ENCODE measurements around the gene LONP2. TPM values are rescaled to one million over a fixed set of nuclear protein-coding genes. Genes with fewer than 3 reads are reported as not detected.
"Not testable (repeated sequence)": the region's sequence is repeated elsewhere in the genome, so short reads cannot be mapped to it uniquely, and the experiment has no call there.

LONP2 gene
- polyA plus RNA-seq, 4 donors: 61.1 to 65.7 (median 63.5) TPM

DNA sequence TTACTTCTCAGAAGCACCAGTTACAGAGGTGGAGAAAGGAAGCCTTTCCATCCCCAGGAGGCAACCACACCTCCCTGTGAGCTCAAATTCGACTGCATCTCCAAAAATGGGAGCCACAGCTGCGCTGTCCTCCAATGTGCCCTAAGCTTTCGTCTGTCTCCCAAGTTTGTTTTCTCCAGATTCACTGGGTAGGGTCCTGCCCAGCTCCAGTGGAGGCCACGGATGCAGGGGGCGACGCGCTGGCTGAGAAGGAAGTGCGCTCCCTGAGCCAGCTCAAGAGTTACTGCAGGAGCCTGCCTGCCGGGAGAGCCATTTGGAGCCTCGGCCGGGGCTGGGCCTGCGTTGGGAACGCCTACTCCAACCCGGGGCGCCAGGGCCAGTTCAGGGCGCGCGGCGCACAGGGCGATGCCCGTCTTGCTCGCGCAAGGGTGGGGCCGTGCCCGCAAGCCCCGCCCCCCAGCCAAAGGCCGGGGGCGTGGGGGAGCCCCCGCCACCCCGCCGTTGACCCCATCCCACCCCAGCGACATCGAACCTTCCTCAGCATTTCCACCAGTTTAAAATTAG lies 121.6 kb downstream of the LONP2 start:
- DNase-seq (ENCODE audit: low read depth in 4 of 4, low spot score in 3 of 4): peak; percentile 56 to 73 (median 66)

DNA sequence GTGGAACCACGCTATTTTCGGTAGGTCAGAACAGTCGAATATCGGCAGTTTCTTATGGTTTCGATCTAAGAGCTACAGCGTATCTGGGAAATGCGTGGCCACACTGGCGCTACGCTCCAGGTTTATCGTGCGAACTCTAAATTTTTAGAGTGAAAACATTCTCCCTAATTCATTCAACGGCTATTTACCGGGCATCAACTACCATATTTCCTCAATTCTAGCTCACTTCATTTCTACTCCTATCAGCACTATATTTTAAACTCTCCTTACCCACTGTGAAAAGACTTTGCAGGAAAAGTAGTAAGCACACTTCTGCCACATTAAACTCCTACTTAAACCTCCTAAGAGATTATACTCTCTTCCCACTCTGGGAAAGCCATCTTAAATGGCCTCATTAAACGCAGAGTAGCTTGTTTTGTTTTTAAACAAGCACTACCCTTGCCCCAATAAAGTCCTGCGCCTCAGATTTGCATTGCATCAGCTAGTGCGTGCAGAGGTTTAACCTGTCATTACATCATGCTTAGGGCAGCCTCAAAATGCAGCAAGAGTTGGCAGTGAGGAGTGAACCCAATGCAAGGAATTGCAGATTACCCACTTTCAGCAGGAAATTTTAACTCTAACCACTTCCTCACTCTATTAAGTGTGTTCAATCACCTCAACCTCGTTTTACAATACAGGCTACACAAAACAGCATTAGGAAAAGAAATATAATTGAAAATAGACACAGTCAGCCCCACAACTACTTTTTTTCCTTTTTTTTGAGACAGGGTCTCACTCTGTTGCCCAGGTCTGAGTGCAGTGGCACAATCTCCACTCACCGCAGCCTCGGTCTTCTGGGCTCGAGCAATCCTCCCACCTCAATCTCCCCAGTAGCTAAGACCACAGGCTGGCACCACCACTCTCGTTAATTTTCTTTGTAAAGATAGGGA lies 122.3 kb downstream of the LONP2 start:
- peak in 2 of 4 donors; percentile 22 to 26 for DNase-seq (ENCODE audit: low read depth in 4 of 4, low spot score in 3 of 4)

DNA sequence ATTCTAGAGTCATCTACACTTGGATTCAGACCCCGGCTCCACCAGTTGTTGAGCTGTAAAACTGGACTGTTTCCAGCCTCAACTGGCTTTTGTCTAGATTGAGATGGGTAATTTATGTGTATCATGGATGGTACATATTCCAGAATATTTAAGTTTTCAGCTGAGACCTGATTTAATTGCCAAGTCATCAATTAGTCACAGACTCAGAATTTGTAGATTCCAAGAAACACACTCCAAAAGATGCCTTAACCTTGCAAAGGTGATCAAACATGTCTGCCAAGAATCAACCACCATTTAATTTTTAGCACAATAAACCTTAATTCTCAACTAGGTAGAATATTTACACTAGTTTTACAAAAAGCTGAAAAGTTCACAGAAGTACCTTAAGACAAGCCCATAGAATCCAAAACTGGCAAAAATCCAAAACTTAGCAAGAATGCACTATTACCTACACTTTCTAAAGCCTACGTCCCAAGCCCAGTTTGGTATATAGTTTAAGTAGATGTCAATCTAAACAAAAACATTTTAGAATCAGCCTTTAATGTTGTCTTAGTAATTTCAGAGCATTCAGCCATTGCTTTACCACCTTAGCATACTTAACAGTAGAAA lies 123.4 kb downstream of the LONP2 start:
- DNase-seq (ENCODE audit: low read depth in 4 of 4, low spot score in 3 of 4): no peak

DNA sequence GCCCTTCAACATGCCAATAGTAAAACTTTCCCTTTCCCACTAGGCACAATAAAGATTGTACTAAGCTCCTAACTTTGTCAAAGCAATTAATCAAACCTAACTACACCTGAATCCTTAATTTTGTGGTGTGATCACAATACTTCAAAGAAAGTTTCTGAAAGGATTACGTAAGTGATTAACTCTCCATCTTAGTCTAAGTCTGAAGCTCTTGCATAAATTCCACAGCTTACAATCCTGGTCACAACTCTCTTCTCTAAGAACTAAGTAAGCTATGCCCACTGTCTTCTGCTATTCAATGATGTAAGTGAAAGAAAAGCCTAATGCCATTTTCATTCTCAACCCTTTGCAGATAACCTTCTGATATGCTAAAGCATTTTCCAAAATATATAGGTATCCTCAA lies 125.7 kb downstream of the LONP2 start:
- DNase-seq (ENCODE audit: low read depth in 4 of 4, low spot score in 3 of 4): no peak

DNA sequence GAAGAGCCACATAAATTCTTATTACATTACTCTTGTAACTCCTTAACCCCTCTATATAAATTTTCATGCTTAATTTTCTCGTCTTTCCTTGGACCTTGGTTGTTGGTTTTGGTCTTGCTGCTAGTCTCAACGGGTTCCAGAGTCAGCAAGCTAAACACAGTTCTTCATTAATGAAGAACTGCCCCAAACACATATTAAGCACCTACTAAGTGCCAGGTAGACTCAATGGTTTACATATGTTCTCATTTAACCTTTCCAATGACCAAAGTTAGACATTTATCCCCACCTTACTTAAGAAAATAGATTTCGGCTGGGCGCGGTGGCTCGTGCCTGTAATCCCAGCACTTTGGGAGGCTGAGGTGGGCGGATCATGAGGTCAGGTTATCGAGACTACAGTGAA lies 126.1 kb downstream of the LONP2 start:
- no peak for DNase-seq (ENCODE audit: low read depth in 4 of 4, low spot score in 3 of 4)

DNA sequence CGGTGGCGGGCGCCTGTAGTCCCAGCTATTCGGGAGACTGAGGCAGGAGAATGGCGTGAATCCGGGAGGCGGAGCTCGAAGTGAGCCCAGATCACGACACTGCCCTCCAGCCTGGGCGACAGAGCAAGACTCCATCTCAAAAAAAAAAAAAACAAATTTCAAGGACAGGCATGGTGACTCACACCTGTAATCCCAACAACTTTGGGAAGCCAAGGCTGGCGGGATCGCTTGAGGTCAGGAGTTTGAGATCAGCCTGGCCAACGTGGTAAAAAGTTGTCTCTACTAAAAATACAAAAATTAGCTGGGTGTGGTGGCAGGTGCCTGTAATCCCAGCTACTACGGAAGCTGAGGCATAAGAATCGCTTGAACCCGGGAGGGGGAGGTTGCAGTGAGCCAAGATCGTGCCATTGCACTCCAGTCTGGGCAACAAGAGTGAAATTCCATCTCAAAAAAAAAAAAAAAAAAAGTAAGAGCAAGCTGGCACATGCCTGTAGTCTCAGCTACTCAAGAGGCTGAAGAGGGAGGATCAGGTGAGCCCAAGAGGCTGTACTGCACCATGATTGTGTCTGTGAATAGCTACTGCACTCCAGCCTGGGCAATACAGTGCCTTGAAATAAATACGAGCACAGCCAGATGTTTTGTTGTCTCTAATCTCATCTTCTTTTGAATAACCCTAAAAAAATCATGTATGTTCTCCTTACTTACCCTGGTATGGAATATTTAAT lies 126.7 kb downstream of the LONP2 start:
- not testable (repeated sequence) for DNase-seq (ENCODE audit: low read depth in 4 of 4, low spot score in 3 of 4)

DNA sequence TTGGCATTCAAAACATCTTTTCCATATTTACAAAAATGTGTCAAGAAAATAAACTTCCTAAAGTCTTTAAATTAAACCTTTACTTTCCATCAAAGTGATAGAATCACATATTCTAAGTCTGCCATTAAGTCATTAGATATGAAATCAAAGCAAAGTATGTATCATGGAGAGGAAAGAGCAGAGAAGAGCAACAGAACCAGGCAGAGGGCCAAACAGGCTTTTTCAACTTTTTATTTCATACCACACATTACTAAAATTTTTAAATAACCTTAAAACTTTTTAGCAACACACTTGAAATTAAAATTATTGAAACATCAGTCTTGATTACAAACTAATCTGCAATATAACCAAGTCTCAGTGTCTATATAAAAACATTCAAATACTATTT lies 127.3 kb downstream of the LONP2 start:
- DNase-seq (ENCODE audit: low read depth in 4 of 4, low spot score in 3 of 4): no peak

DNA sequence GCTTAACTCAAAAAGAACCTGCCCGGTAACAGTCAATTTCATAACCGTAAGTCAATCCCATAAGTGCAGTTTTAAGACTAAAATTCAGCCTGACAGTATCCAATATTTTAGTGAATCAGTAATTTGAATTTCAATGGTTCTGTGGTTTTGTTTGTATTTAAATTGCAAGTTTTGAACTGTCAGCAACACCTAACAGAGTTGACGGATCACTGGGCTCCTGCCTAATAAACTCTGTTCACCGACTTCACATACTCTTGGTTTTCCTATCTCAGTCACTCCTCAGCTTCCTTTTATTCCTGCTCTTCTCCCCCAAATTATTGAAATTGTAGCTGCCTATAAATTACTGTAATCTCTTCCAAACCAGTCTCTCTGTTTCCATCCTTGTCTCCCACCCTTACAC lies 128.6 kb downstream of the LONP2 start:
- DNase-seq (ENCODE audit: low read depth in 4 of 4, low spot score in 3 of 4): no peak

DNA sequence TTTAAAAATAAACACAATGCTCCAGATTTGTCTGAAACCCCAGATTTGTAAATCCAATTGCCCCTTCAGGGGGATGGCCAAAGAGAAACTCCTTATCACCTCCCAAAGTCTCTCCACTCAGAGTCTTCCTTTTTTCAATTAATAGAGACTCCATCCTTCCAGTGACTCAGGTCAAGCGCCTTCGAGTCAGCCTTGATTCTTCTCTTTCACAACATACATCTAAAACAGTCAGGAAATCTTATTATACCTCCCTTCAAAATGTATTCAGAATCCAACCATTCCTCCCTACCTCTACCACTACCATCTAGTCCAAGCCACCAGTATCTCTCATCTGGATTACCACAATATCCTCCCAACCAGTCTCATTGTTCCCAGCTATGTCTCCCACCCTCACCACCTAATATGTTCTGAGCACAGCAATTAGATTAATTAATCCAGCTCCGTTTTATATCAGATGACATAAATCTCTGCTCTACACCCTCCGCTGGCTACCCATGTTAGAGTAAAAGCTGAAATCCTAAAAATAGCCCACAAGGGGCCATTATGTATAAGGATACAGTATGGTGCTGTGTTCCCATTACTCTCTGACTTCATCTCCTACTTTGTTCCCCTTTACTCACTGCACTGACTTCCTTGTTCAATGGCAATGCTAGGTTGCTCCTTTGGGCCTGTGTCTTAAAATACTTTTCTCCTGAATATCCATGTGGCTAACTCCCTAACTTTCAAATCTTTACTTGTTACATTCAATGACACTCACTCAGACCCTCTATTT lies 129.3 kb downstream of the LONP2 start:
- DNase-seq (ENCODE audit: low read depth in 4 of 4, low spot score in 3 of 4): no peak

DNA sequence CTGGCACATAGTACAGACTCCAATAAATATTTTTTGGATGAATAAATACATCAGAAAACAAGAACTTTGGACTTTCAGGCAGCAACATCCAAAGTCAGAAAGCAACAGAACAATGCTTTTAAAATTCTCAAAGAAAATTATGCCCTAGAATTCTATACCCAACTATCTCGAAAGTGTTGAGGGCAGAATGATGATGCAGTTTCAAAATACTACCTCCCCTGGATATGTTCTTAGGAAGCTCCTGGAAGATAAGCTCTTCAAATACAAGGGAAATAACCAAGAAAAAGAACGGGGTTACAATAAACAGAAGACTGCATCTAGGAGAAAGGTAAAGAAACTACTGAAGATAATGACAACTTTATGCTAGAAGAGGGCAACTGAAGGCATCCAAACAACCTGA lies 130.2 kb downstream of the LONP2 start:
- no peak for DNase-seq (ENCODE audit: low read depth in 4 of 4, low spot score in 3 of 4)

DNA sequence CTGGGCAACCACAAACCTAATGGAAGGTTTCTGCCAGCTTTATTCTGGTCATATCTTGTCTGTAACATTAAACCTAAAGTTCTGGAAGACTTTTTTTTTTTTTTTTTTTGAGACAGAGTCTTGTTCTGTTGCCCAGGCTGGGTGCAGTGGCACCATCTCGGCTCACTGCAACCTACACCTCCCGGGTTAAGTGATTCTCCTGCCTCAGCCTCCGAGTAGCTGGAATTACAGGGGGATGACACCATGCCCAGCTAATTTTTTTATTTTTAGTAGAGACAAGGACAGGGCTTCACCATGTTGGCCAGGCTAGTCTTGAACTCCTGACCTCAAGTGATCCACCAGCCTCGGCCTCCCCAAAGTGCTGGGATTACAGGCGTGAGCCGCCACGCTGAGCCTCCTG lies 133.2 kb downstream of the LONP2 start:
- not testable (repeated sequence) for DNase-seq (ENCODE audit: low read depth in 4 of 4, low spot score in 3 of 4)

DNA sequence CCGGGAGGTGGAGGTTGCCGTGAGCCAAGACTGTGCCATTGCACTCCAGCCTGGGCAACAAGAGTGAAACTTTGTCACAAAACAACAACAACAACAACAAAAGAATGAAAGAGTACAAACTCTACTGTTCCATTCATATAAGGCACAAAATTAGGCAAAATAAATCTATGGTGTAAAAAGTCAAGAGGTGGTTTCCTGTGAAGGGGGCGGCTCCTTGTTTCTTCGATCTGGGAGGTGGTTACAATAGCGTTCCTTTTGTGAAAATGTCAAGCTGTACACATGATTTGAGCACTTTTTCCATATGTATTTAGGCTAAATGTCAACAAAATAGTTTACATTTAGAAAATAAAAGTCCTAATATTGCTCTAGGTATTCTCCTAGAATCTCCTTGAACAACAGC lies 134.2 kb downstream of the LONP2 start:
- DNase-seq (ENCODE audit: low read depth in 4 of 4, low spot score in 3 of 4): no peak

DNA sequence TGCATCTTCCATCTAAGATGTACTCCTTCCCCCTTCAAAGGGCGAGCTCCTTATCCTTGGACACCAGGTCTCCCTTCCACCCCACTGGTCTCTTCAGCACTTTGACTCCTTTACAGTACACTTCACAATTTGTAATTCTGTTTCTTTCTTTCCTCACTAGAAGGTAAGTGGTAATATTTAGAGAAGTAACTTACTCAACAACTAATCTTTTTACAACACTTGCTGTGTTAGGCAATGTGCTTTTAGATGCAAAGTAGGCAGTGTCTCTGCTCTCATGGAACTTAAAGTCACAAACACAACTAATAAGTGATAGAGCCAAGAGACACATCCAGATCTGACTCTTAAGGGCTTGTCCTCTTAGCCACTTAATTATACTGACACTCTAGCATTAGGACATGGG lies 134.7 kb downstream of the LONP2 start:
- no peak for DNase-seq (ENCODE audit: low read depth in 4 of 4, low spot score in 3 of 4)

DNA sequence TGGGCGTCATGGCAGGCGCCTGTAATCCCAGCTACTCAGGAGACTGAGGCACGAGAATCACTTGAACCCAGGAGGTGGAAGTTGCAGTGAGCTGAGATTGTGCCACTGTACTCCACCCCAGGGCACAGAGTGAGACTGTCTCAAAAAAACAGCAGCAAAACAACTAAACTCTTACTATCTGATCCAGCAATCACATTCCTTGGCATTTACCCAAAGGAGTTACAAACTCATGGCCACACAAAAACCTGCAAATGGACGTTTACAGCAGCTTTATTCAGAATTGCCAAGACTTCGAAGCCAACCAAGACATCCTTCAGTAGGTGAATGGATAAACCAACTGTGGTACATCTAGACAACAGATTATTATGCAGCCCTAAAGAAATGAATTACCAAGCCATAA lies 137.1 kb downstream of the LONP2 start:
- DNase-seq (ENCODE audit: low read depth in 4 of 4, low spot score in 3 of 4): no peak

DNA sequence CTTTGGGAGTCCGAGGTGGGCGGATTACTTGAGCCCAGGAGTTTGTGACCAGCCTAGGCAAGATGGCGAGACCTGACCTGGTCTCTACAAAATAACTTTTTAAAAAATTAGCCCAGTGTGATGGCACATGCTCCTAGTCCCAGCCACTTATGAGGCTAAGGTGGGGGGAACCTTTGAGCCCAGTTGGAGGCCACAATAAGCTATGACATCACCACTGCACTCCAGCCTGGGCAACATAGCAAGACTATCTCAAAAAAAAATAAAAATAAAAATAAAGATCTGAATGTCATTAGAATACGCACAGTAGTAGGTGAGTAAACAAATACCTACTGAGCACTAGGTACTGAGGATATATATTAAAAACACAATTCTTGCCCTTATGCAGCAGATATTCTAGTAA lies 138.0 kb downstream of the LONP2 start:
- DNase-seq (ENCODE audit: low read depth in 4 of 4, low spot score in 3 of 4): no peak

DNA sequence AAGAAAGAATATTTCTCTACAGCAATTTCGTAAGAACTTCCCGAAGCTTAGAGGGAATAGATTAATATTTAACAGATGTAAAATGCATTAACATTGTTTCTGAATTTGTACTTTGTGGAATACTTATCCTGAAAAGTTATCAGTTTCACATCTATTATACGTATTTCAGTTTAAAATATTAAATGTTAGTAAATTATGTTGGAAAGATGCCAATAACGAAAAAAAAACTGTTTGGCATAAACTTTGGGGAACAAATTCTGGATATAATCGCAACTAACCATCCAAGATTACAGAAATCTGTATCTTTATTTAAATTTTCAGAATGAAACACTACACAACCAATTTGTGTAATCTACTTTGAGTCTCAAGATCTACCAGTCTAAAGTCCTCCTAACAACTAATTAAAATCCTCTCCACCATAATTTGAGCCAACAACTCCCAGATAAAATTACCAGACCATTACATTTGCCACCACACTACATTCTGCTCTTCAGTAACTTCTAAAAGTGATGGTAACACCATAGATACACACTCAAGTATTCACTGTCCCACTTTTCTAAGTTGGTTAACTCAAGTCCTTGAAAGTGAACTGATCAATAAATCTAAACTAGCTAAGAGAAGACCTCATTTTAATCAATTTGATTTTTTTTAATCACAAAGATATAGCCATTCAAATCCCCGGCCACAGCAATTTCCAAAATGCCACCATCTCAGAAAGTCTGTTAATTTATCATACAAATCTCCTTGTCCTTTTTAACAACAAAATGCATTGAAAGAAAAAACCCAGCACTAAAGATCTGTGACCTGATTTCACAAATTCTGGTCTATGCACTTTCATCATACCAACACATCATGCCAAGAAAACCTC lies 139.1 kb downstream of the LONP2 start:
- no peak for DNase-seq (ENCODE audit: low read depth in 4 of 4, low spot score in 3 of 4)

DNA sequence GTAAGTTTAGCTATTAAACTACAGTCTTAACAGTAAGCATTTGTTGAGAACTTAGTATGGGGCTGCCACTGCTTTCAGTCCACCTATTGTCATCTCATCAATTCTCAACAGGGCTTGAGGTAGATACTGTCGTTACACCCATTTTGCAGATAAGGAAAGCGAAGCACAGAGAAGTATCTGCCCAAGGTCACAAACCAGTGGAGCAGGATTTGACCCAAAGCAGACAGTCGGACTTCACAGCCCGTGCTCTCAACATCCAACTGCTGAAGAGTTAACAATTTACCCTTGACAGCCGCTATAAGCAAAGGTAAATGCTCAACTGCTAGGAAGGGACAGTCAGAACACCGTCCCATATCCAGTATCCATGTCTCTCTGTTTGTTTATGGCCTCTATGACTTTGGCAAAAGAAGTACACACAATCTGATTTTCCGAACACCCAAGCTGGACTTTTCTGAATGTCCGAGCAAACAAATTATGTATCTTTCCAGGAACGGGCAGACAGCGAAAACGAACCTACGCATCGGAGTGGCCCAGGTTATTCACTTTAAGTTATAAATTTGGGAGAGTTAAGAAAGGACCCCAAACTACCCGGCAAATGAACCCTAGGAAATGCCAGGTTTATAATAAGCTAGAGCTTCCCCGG lies 139.9 kb downstream of the LONP2 start:
- peak in 3 of 4 donors; percentile 35 to 44 (median 43) for DNase-seq (ENCODE audit: low read depth in 4 of 4, low spot score in 3 of 4)

DNA sequence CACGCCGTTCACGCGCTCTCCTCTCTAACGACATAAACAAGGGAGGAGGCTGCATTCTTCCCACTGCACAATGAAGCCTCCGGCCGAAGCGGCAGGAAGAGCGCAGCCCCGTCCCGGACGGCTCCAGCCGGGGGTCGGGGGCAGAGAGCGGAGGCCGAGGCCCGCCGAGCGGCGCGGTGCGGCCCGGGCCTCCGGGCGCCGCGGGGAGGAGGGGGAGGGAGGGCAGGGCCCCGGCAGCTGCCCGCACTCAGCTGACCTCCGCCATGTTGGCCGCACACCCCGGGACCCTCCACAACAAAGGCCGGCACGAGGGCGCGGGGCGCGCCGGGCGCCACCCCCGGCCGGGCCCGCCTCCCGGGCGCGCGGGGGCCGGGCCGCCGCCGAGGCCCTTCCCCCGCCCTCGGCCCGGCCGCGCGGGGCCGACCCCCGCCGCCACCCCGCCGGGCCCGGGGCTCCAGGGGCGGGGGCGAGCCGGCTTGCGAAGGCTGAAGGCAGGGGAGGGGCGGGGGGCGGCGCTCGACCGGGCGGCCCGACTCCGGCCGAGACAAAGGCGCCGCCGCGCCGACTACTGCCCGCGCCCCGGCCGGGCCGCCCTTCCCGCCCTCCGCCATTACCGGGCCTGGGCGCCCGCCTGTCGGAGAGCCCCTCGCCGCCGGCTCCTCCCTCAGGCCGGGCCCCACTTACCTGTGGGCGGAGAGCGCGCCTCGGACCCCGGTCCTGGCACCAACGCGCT lies 140.6 kb downstream of the LONP2 start:
- DNase-seq (ENCODE audit: low read depth in 4 of 4, low spot score in 3 of 4): peak; percentile 20 to 40 (median 36)
